HAP-1 (cell line): ENCODE measurements around the gene TRUB2.

Experiments
- DNase-seq, 2 experiments: peaks; one replicate each; pipeline ENCODE4 v3.0.0-alpha.2; 2016 to 2020; ENCODE audit warnings: low spot score in 2 of 2
- H3K27me3 ChIP-seq: fragments of 250-450 bp; sonication (Bioruptor Pico); 2 replicates; pipeline ENCODE4 v1.5.1; 2020; ENCODE audit warnings: low read depth, mild to moderate bottlenecking, moderate library complexity
- H3K36me3 ChIP-seq: fragments of 250-450 bp; sonication (Bioruptor Pico); replicated peaks from 2 replicates; pipeline ENCODE4 v1.5.1; 2020; ENCODE audit warnings: mild to moderate bottlenecking
- H3K4me1 ChIP-seq: fragments of 250-450 bp; sonication (Bioruptor Pico); 2 replicates; pipeline ENCODE4 v1.5.1; 2020; ENCODE audit warnings: mild to moderate bottlenecking
- H3K4me3 ChIP-seq: fragments of 250-450 bp; sonication (Bioruptor Pico); 2 replicates; pipeline ENCODE4 v1.5.1; 2020; ENCODE audit warnings: mild to moderate bottlenecking, moderate library complexity
- H3K9me3 ChIP-seq: fragments of 250-450 bp; sonication (Bioruptor Pico); 2 replicates; pipeline ENCODE4 v1.5.1; 2020; ENCODE audit warnings: mild to moderate bottlenecking, moderate library complexity
- in situ Hi-C: fragments of 300-500 bp; cut with MboI; formaldehyde crosslinking; loops from 3 replicates; pipeline ENCODE4 v1.14.3; 2020; ENCODE audit warnings: low sequenced_read_pairs, inconsistent platforms, mixed read lengths

Gene TRUB2

DNA sequence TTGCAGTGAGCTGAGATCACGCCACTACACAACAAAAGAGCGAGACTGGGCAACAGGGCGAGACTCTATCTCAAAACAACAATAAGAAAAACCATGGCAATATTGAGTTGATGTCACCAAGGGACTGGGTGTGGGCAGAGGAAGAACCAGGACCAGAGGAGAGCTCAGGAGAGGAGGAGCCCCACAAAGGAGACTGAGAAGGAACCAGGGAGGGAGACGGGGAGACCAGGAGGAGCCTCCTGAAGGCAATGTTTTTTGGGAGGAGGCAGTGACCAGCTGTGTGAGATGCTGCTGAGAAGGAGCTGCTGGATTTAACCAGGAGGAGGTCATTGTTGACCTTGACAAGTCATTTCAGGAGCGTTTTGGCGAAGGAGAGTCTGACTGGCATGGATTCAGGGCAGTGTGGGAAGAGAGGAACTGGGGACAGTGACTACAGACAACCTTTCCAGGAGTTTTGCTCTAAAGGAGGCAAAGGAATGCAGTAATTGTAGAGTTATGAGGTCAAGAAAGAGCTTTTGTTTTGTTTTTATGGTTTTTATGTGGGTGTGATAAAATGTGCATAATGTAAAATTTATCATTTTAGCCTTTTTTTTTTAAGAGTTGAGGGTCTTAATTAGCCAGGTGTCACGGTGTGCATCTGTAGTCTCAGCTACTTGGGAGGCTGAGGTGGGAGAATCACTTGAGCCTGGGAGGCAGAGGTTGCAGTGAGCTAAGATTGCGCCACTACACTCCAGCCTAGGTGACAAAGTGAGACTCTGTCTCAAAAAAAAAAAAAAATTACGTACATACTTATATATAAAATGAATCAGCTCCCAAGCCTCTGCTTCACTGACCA, 17.9 kb downstream of the TRUB2 start:
- in situ Hi-C loops, result no loop called here
- Histone ChIP-seq H3K4me1 (peaks cover 5% of the 10 kb centered on the region), H3K27me3 (no peaks in the 10 kb centered on the region), H3K9me3 (no peaks in the 10 kb centered on the region), H3K4me3 (no peak overlapping the region), H3K36me3 (peaks cover 6% of the 10 kb centered on the region)
- no peak for DNase-seq

GRCh38 chr9:128298535-128299482, 23.4 kb downstream of the TRUB2 start:
- no peaks in the 10 kb centered on the region for H3K4me1 ChIP-seq
- DNase-seq, result no peak
- H3K27me3 ChIP-seq, result no peaks in the 10 kb centered on the region
- no peaks in the 10 kb centered on the region for H3K36me3 ChIP-seq
- no peaks in the 10 kb centered on the region for H3K9me3 ChIP-seq
- no peak overlapping the region for H3K4me3 ChIP-seq
- in situ Hi-C loops, result no loop called here

GRCh38 chr9:128297221-128297773, 24.9 kb downstream of the TRUB2 start:
- in situ Hi-C loops, result no loop called here
- DNase-seq, result no peak
- H3K36me3 ChIP-seq, result no peaks in the 10 kb centered on the region
- no peak overlapping the region for H3K4me3 ChIP-seq
- H3K27me3 ChIP-seq, result no peaks in the 10 kb centered on the region
- no peaks in the 10 kb centered on the region for H3K4me1 ChIP-seq
- H3K9me3 ChIP-seq, result no peaks in the 10 kb centered on the region

DNA sequence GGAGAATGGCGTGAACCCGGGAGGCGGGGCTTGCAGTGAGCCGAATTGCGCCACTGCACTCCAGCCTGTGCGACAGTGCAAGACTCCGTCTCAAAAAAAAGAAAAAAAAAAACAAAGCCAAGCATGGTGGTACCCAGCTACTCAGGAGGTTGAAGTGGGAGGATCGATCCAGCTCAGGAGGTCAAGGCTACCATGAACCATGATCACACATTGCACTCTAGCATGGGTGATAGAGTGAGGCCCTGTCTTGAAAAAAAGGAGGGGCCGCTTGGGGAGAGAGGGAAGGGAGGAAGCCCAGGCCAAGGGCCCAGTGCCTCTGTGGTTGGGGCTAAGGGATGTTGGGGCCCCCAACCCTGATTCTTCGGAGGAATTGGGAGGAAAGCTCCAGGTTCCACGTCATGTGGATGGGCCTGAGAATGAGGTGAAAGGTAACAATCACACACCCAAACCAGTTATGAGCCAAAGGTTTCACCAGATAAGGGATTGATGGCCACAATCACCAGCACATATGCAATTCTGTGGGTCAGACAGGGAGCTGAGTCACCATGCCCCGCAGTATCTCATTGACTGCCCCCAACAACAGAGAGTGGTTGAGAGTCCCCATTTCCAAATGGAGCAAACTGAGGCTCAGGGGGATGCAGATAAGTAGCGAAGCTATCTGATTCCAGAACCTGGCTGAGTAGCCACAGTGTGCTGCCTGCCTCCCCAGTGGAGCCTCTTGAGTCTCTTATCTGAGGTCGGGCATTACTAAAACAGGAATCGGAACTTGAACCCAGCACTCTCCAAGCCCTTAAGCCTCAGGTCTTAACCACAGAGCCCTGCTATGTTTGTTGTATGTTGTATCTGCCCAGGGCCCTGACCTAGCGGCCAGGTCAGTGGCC, 25.7 kb downstream of the TRUB2 start:
- no peaks in the 10 kb centered on the region for H3K9me3 ChIP-seq
- no peak overlapping the region for H3K4me3 ChIP-seq
- DNase-seq, result no peak
- no peaks in the 10 kb centered on the region for H3K36me3 ChIP-seq
- in situ Hi-C loops, result no loop called here
- no peaks in the 10 kb centered on the region for H3K27me3 ChIP-seq
- no peaks in the 10 kb centered on the region for H3K4me1 ChIP-seq

DNA sequence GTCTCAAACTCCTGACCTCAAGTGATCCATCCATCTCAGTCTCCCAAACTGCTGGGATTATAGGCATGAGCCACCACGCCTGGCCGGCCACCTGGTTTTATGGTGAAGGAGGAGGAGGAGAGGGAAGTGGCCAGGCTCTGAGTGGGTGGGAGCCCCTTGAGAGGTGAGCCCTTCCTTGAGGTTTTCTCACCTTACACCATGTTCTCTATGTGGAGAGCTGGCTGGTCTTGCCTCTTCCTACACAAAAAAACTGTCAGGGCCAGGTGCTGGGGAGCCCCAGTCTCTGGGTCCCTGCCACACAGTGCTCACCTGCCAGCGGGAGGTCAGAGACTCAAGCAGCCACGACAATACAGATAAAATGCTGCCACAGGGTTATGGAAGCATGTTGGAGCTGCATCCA, 28.1 kb downstream of the TRUB2 start:
- DNase-seq, result no peak
- Histone ChIP-seq H3K9me3 (no peaks in the 10 kb centered on the region), H3K27me3 (no peaks in the 10 kb centered on the region), H3K4me3 (no peak overlapping the region), H3K4me1 (no peaks in the 10 kb centered on the region), H3K36me3 (no peaks in the 10 kb centered on the region)
- in situ Hi-C loops, result no loop called here

DNA sequence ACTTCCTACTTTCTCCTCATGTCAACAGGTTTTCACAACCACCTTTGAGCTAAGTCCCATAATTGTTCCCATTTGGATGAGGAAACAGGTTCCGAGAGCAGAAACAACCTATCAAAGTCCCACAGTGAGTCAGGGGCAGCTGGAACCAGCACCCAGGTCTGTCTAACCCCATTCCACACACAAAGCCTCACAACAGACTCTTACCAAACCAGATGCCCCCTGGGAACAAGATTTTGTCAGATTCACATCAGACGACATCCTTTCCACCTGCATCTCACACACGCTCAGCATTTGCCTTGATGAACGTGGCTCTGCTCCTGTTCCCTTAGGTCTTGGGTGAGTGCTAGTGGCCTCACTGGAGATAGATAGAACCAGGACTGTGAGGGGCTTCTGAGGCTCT, 29.2 kb downstream of the TRUB2 start:
- Histone ChIP-seq H3K4me3 (no peak overlapping the region), H3K4me1 (no peaks in the 10 kb centered on the region), H3K9me3 (no peaks in the 10 kb centered on the region), H3K36me3 (0 out of 2 replicates have a peak, but pooled peaks cover 5% of the 10 kb centered on the region), H3K27me3 (no peaks in the 10 kb centered on the region)
- DNase-seq, result no peak
- in situ Hi-C loops, result no loop called here

GRCh38 chr9:128292009-128292408, 30.2 kb downstream of the TRUB2 start:
- no peak for DNase-seq
- Histone ChIP-seq H3K4me1 (no peaks in the 10 kb centered on the region), H3K4me3 (no peak overlapping the region), H3K27me3 (no peaks in the 10 kb centered on the region), H3K9me3 (no peaks in the 10 kb centered on the region), H3K36me3 (0 out of 2 replicates have a peak, but pooled peaks cover 5% of the 10 kb centered on the region)
- in situ Hi-C loops, result no loop called here

DNA sequence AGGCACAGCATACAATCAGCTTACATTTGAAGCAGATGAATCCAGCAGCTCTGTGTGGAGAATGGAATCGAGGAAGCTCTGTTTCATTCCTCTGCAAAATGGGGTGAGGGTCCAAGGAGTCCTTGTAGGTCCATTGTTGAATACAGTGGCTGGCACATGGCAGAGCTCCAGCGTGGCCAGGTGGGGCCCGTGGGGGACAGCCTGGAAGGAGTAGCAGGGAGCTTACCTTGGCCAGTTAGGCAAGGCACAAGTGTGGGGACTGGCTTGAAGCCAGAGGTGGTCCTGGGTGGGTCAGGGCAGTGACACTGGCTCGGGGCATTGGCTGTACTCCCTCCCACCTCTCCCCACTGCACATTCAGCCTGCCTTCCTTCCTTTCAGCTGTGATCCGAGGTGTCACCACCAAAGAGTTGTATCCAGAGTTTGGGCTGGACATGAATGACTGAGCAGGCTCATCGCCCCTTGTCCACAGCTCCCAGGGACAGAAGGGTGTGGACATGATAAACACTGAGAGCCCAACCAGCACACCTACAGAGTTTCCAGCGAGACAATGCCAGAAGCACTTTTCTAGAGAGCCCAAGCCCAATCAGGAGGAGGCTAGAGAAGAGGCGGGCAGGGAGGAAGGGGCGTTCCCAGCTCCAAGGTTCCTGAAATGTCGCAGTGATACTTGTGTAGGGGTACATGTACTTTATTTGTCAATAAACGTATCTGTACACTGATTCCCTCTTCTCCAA, 33.8 kb downstream of the TRUB2 start:
- no peaks in the 10 kb centered on the region for H3K27me3 ChIP-seq
- DNase-seq, result no peak
- no peaks in the 10 kb centered on the region for H3K4me1 ChIP-seq
- in situ Hi-C loops, result no loop called here
- no peaks in the 10 kb centered on the region for H3K9me3 ChIP-seq
- peaks cover 9% of the 10 kb centered on the region; the same call in 1 of the 2 replicates for H3K36me3 ChIP-seq
- no peak overlapping the region for H3K4me3 ChIP-seq

DNA sequence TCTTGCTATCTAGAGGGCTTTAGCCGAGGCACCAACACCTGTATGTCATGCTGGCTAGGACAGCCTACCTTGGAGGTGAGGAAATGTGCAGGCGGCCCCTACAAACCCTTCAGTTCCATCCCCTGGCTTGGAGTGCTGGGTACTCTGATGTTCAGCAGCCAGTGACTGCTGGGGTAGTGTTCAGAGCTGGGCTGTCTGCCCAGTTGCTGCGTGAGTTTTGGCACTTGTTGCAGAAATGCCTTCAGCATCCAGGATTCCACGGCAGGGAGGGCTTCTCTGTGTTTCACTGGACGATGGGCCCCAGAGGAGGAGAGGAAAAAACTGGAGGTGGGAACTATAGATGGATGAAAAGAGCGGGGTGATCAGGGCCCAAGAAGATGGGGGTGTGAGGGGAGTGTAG, 35.8 kb downstream of the TRUB2 start:
- Histone ChIP-seq H3K27me3 (no peaks in the 10 kb centered on the region), H3K9me3 (no peaks in the 10 kb centered on the region), H3K36me3 (peaks cover 9% of the 10 kb centered on the region; the same call in 1 of the 2 replicates), H3K4me3 (no peak overlapping the region), H3K4me1 (no peaks in the 10 kb centered on the region)
- no peak for DNase-seq
- in situ Hi-C loops, result no loop called here

DNA sequence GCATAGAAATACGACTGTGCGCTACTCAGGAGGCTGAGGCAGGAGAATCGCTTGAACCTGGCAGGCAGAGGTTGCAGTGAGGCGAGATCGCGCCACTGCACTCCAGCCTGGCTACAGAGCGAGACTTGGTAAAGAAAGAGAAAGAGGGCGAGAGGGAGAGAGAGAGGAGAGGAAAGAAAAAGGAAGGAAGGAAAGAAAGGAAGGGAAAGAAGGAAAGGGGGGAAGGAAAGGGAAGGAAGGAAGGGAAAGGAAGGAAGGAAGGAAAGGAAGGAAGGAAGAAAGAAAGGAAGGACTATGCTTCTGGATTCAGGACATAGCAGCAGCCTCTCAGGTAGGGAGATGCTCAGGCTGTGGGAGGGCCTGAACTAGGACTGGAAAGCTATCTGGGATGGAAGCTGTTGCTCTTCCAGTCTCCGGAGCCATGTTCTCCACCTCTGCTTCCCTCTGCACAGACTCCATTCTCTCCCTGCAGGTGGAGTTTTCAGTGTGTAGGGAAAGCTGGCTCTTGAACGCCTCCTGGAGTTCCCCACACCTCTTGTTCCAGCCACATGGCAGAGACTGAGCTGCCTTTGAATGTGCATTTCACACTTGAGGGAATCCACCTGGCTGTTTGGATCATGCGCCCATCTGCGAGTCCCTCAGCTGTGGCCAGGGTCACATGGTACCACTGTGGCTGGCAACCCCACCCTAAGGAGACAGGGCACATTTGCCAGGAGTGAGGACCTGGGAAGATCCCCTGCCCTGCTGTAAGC, 37.0 kb downstream of the TRUB2 start:
- in situ Hi-C loops, result no loop called here
- no peaks in the 10 kb centered on the region for H3K27me3 ChIP-seq
- H3K36me3 ChIP-seq, result peaks cover 9% of the 10 kb centered on the region; the same call in 1 of the 2 replicates
- H3K9me3 ChIP-seq, result no peaks in the 10 kb centered on the region
- H3K4me3 ChIP-seq, result no peak overlapping the region
- no peak for DNase-seq
- H3K4me1 ChIP-seq, result no peaks in the 10 kb centered on the region

GRCh38 chr9:128282500-128282899, 39.7 kb downstream of the TRUB2 start:
- no peaks in the 10 kb centered on the region for H3K27me3 ChIP-seq
- H3K9me3 ChIP-seq, result no peaks in the 10 kb centered on the region
- no peak overlapping the region for H3K4me3 ChIP-seq
- in situ Hi-C loops, result no loop called here
- peaks cover 4% of the 10 kb centered on the region; the same call in 1 of the 2 replicates for H3K36me3 ChIP-seq
- DNase-seq, result no peak
- no peaks in the 10 kb centered on the region for H3K4me1 ChIP-seq

DNA sequence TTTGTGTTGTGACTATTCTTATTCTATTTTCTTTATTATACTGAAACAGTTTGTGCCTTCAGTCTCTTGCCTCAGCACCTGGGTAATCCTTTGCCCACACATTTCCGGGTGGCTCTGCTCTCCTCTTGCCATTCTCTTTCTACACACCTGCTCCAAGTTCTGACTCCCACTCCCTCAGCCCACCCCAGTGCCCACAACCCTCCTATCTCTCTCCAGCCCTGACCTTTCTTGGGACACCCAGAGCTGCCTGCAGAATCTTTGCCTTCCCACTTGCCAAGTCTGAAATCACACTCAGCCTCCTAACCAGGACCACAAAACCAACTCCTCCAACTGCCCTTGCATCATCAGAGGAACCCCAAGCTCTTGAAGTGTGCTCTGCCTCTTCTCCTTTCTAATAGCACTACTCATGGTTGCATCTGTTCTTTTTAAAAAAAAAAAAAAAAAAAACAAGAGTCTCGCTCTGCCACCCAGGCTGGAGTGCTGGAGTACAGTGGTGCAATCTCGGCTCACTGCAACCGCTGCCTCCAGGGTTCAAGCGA, 42.1 kb downstream of the TRUB2 start:
- DNase-seq, result no peak
- H3K4me3 ChIP-seq, result no peak overlapping the region
- H3K27me3 ChIP-seq, result no peaks in the 10 kb centered on the region
- H3K4me1 ChIP-seq, result 0 out of 2 replicates have a peak, but pooled peaks cover 5% of the 10 kb centered on the region
- no peaks in the 10 kb centered on the region for H3K36me3 ChIP-seq
- in situ Hi-C loops, result no loop called here
- H3K9me3 ChIP-seq, result no peaks in the 10 kb centered on the region
